HG02623 (cell line): ENCODE results near the gene DPF1.

Experiments used
- ATAC-seq: cut with Tn5 transposase; IDR thresholded peaks from one replicate; pipeline ENCODE4 v1.9.1; 2021; ENCODE audit warnings: moderate library complexity; ENCODE audit not compliant: unreplicated experiment

DPF1 gene

GRCh38 chr19:38221919-38222830, 1.8 kb downstream of the DPF1 start:
- no peak for ATAC-seq

- no peak for ATAC-seq
Measured at GRCh38 chr19:38221421-38221820, 2.6 kb downstream of the DPF1 start.

- ATAC-seq = no peak
Measured at GRCh38 chr19:38219221-38219620, 4.8 kb downstream of the DPF1 start.

- no peak for ATAC-seq
Measured at GRCh38 chr19:38218204-38218603, 5.8 kb downstream of the DPF1 start.

- no peak for ATAC-seq
Measured at GRCh38 chr19:38216785-38217641, 7.0 kb downstream of the DPF1 start.

GRCh38 chr19:38213911-38214625, 10.0 kb downstream of the DPF1 start:
- ATAC-seq = no peak

- ATAC-seq = no peak
Measured at GRCh38 chr19:38213469-38213868, 10.6 kb downstream of the DPF1 start.

GRCh38 chr19:38211766-38212165, 12.3 kb downstream of the DPF1 start:
- ATAC-seq = no peak

GRCh38 chr19:38211151-38211591, 12.9 kb downstream of the DPF1 start:
- no peak for ATAC-seq

- no peak for ATAC-seq
Measured at GRCh38 chr19:38210458-38210987, 13.5 kb downstream of the DPF1 start.

- no peak for ATAC-seq
Measured at GRCh38 chr19:38209671-38210457, 14.2 kb downstream of the DPF1 start.

- ATAC-seq = no peak
Measured at GRCh38 chr19:38209152-38209551, 14.9 kb downstream of the DPF1 start.

- no peak for ATAC-seq
Measured at GRCh38 chr19:38208571-38208970, 15.5 kb downstream of the DPF1 start.

GRCh38 chr19:38207543-38207942, 16.5 kb downstream of the DPF1 start:
- ATAC-seq = no peak

- ATAC-seq = no peak
Measured at GRCh38 chr19:38206928-38207327, 17.1 kb downstream of the DPF1 start.

GRCh38 chr19:38206006-38206745, 17.8 kb downstream of the DPF1 start:
- no peak for ATAC-seq

GRCh38 chr19:38204728-38205127, 19.3 kb downstream of the DPF1 start:
- no peak for ATAC-seq

- ATAC-seq = no peak
Measured at GRCh38 chr19:38204096-38204495, 19.9 kb downstream of the DPF1 start.

GRCh38 chr19:38203197-38203596, 20.8 kb downstream of the DPF1 start:
- ATAC-seq = no peak
